Neural progenitor cell (in vitro differentiated cells): Measurements from ENCODE around the gene GNAI2.

Source experiments
- EZH2 ChIP-seq: fragments of 200-600 bp; sonication (generic); IDR thresholded peaks from 2 replicates; pipeline ENCODE4 v1.6.1; 2017; ENCODE audit warnings: antibody characterized with exemption, mild to moderate bottlenecking, moderate library complexity
- EZH2phosphoT487 ChIP-seq: fragments of 200-600 bp; sonication (generic); IDR thresholded peaks from 2 replicates; pipeline ENCODE4 v1.6.1; 2017; ENCODE audit warnings: antibody characterized with exemption
- TF ChIP-seq, protein P1 (sequence below): fragments of 200-600 bp; sonication (generic); IDR thresholded peaks from 2 replicates; pipeline ENCODE4 v1.5.1; 2017; ENCODE audit warnings: antibody characterized with exemption, mild to moderate bottlenecking

DNA sequence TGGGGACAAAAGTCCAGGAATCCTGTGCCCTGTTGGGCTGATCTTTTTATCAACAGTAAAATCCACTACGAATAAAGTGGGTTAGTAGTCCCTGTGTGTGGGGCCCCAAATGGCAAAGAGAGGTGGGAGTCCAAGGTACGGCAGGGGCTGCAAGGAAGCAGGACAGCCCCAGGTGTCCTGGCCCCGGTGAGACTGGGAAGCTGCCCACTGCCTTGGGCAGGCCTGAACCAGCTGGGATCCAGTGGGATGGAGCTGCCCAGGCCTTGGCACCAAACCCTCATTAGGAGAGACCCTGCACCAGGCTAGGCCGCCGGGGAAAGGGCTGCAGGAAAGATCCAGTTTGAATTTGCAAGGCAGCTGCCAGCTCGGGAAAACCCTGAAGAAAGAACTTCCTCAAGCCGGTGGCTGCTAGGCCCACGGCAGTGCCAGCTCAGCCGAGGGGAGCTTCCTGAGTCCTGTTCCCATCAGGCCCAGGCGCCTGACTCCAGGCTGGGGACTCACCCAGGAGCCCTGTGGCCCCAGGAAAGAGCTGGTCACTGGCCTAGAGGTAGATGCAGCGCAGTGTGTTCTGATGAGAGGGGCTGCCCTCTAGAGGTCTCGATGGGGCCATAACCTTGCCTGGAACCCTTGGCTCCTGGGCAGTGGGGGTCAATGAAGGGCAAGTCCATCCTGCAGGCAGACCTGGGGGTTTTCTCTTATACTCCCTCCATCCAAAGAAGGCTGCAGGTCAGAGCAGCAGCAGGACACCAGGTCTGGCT is 14.4 kb upstream of the GNAI2 start:
- TF ChIP-seq, protein P1, sequence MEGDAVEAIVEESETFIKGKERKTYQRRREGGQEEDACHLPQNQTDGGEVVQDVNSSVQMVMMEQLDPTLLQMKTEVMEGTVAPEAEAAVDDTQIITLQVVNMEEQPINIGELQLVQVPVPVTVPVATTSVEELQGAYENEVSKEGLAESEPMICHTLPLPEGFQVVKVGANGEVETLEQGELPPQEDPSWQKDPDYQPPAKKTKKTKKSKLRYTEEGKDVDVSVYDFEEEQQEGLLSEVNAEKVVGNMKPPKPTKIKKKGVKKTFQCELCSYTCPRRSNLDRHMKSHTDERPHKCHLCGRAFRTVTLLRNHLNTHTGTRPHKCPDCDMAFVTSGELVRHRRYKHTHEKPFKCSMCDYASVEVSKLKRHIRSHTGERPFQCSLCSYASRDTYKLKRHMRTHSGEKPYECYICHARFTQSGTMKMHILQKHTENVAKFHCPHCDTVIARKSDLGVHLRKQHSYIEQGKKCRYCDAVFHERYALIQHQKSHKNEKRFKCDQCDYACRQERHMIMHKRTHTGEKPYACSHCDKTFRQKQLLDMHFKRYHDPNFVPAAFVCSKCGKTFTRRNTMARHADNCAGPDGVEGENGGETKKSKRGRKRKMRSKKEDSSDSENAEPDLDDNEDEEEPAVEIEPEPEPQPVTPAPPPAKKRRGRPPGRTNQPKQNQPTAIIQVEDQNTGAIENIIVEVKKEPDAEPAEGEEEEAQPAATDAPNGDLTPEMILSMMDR: peak; percentile 44
- TF ChIP-seq EZH2: no peak
- no peak for TF ChIP-seq EZH2phosphoT487
